ENCODE data around the gene IDI1.
"Not testable (repeated sequence)": the region's sequence is repeated elsewhere in the genome, so short reads cannot be mapped to it uniquely, and the experiment has no call there.

Gene IDI1

GRCh38 chr10:1029838-1030237 lies 19.1 kb downstream of the IDI1 start:
- DNase-seq, result no peak

DNA sequence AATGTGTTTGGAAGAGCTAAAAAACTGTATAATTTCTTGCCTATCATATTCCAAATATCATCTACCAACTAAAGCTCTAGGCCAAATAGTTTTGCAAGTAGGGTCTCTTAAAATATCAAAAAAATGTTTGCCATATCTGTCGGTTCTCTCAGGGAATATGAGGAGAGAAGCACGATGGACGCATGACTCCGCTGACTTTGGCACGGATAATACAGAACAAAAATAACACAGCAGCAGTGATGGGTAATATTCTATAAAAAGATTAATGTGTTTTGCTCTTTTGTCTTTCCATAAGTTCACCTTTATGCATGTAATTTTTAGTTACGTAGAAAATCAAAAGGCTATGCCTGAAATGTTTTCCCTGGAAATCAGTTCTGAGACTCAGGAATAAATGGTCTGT lies 22.3 kb downstream of the IDI1 start:
- no peak for DNase-seq

DNA sequence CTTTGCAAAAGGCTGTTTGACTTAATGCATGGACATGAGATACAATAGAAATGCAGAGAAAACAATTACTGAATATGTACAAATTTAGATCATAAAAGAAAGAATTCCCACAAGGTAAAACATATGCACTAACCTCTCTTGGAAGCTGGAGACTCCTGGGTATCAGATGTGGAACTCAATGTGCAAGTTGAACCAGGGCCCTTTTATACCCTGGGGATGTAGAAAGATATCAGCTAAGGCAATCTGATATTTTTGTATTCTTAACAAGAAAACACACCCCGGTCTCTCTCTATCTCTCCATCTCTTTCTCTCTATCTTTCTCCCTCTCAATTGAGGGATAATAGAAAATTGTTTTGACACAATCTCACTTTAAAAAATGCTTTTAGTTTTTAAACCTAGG lies 23.2 kb downstream of the IDI1 start, which contains the start of gene IDI2:
TSS of gene IDI2 (minus strand) at position 177 of the 400 bp plus-strand sequence. CDS start 1,136 bp downstream, outside the sequence.
- no peak for DNase-seq

- no peak for DNase-seq
These were observed 24.8 kb downstream of the IDI1 start for GRCh38 chr10:1024103-1024502.

- DNase-seq, result no peak
These were observed 26.5 kb downstream of the IDI1 start for GRCh38 chr10:1022413-1022812.

- no peak for DNase-seq
These were observed 28.0 kb downstream of the IDI1 start for GRCh38 chr10:1020958-1021357.

DNA sequence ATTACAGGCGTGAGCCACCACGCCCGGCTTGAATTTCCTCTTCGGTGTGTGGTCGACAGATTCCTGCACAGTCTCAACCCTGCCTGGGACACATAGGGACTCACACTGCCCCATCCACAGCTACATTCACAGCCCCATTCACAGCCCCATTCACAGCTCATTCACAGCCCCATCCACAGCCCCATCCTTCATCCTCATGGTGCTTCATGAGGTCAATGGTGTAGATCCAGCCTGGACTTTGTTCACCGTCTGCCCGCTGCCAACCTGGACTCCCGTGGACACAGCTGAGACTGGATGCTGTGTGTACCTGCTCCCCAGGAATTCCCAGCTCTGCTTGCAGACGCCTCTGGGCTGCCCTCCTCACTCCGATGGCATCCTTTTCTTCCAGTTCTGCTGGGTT lies 28.5 kb downstream of the IDI1 start:
- no peak for DNase-seq

- no peak for DNase-seq
These were observed 29.6 kb downstream of the IDI1 start for GRCh38 chr10:1019362-1019761.

- DNase-seq, result no peak
These were observed 33.2 kb downstream of the IDI1 start for GRCh38 chr10:1015688-1016087.

- no peak for DNase-seq
These were observed 37.2 kb downstream of the IDI1 start for GRCh38 chr10:1011696-1012095.

GRCh38 chr10:1010703-1011102 lies 38.2 kb downstream of the IDI1 start:
- no peak for DNase-seq

DNA sequence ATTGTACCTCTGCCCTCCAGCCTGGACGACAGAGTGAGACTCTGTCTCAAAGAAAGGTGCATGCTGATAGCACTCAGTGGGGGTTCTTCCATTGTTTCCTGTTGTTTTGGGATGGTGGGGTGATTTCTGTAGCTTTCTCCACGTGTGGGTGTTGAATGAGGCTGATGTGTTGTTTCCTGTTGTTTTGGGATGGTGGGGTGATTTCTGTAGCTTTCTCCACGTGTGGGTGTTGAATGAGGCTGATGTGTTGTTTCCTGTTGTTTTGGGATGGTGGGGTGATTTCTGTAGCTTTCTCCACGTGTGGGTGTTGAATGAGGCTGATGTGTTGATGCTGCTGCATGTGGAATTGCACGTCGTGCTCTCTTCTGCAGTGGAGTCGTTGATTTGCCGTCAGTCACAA lies 39.0 kb downstream of the IDI1 start:
- not testable (repeated sequence) for DNase-seq

- no peak for DNase-seq
These were observed 39.8 kb downstream of the IDI1 start for GRCh38 chr10:1009071-1009494.

- no peak for DNase-seq
These were observed 41.3 kb downstream of the IDI1 start for GRCh38 chr10:1007583-1007982.

DNA sequence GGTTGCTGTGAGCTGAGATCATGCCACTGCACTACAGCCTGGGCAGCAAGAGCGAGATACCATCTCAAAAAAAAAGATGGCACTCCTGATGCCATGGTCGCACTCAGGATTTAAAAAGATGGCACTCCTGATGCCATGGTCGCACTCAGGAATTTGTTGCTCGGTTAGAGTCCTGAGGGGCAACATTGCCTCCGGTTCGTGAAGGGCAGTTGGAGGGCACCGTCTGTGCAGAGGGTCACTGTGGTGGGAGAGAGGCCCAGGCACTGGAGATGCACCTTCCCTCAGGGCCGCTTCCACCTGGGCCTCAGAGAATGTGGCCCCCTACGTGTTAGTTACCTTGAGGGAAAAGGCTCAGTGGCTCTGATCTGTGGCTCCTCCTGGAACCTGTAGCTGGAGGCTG lies 42.3 kb downstream of the IDI1 start:
- no peak for DNase-seq

GRCh38 chr10:1003884-1004670 lies 44.8 kb downstream of the IDI1 start:
- DNase-seq, result no peak

DNA sequence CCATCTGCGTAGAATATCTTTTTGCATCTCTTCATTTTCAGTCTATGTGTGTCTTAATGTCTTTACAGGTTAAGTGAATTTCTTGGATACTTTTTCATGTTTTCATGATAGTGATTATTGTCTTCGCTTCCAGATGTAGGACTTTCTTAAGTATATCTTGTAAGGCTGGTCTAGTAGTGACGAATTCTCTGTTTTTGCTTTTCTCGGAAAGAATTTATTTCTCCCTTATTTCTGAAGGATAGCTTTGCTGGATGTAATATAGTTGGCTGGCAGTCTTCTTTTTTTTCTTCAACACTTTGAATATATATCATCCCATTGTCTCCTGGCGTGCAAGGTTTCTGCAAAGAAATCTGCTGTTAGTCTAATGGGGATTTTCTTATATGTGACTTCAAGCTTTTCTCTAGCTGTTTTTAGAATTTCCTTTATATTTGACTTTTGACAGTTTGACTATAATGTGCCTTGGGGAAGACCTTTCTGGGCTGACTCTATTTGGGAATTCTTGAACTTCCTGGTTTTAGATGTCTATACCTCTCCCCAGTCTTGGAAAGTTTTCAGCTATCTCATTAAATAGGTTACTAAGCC lies 46.4 kb downstream of the IDI1 start:
- DNase-seq, result no peak

DNA sequence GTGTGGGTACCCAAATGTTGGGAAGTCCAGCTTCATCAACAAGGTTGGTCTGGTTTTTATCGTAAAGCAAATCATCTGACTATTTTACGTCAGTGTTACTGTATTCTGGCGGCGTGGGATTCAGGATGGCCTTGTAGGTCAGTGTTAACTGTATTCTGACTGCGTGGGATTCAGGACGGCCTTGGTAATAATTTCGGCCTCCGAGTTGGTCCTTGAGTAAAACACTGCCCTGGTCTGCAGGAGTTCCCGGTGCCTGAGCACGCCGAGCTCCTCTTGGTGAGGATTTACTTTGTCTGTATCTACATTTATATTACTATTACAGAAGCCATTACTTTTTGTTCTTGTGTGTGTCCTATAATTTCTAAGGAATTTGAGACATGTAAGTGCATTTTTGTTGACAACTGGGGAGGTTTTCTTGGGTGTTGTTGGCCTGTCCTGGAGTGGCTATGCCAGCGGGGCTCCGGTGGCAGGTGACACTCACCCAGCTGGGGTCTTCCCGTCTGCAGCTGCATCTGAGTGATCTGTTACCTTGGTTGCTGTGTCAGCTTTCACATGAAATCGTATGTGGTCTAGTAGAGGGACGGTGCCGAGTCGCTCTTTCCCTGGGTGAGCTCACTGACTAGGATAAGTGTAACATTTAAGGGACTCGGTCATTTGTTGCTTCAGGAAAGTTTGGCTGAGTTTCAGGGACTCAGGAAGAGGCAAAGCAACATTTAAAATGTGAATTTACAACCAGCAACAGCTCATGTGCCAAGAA lies 51.5 kb downstream of the IDI1 start:
- DNase-seq, result no peak

DNA sequence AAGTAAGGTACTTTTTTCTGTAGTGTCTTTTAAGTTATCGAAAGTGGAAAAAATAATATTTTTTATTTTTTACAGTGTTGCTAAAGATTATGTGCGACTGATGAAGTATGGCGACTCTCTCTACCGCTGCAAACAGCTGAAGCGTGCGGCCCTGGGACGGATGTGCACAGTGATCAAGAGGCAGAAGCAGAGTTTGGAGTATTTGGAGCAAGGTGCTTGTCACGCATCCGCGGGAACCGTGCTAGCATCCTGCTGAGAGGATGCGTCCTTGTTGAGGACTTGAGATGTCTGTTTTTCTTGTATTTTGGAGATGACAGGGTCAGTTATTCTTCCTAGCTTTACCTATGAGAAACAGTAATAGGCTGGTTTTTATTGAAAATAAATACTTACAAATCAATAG lies 52.9 kb downstream of the IDI1 start:
- DNase-seq, result no peak

GRCh38 chr10:995559-995926 lies 53.4 kb downstream of the IDI1 start:
- no peak for DNase-seq

DNA sequence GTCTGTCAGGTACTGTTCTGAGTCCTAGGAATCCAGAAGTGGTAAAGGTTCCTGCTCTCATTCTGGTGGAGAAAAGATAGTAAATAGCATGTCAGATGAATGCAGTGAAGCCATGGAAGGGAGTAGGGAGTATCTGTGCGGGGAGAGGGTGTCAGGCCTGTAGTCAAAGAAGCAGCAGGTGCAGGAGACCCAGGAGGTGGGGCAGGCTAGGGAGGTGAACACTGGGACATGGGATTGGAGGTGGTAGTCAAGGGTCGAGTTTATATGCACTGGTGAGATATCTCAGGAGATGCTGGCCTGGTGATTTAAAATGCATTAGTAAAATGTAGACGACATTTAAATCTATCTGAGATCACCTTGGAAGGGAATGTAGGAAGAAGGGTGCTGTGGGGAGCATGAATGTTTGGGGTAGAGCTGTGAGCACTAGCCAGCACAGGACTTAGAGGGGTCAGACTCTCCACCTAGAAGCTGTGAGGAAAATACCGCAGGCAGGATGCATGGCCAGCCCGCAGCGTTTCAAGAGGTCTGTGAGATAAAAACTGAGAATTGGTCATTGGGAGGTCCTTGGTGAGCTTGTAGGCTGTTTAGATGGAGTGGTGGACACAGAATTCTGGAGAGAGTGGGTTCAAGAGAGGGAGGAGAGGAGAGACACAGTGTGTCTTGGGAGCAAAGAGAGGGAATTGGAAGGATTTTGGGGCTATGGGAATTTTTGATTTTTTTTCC lies 53.9 kb downstream of the IDI1 start:
- DNase-seq, result no peak

DNA sequence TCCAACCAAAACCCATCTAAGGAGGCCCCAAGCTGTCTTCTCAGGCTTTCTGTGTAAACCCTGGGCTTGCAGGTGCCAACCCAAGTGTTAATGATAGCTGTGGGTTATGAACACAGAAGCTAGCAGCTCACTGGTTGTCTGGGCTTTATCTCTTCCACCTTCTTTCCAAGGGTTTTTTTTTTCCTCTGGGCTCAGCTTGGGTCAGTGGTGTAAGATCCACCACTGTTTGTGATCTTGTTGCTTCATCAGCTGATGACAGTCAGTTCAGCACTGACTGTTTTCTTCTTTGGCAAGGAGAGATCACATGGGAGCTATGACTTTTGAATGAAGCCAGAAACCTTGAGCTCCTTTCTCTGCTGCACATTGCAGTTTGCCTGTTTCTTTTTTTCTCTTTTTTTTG lies 56.0 kb downstream of the IDI1 start:
- no peak for DNase-seq

GRCh38 chr10:992467-992866 lies 56.5 kb downstream of the IDI1 start:
- no peak for DNase-seq
